ENCODE results near the gene ZNF746.

DNA sequence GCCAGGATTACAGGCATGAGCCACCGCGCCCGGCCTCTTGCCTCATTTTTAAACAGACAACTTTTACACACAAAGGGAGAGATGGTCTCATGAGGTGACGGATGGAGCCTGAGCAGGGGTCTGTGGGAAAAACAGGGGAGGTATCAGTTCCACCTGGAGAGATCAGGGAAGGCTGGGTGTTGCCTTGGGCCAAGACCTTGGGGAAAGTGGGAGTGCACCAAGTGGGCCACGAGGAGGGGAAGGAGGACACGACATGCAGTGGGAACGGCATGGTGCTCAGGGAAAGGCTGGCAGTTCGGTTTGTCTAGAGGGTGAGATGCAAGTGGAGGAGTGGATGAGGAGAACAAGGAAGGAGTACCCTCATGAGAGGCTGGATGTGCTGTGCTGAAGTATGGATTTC lies 27.8 kb downstream of the ZNF746 start:
- TF ChIP-seq EZH2 (IDR thresholded peaks at IDR 0.05) = no peak
- no peak for TF ChIP-seq POLR2AphosphoS5 (IDR thresholded peaks at IDR 0.05; ENCODE audit: borderline replicate concordance, low read depth, low read length)
